RCC 7860 (cell line): ENCODE measurements around the gene EPHB1.
"Not testable (repeated sequence)": the region's sequence is repeated elsewhere in the genome, so short reads cannot be mapped to it uniquely, and the experiment has no call there.

ENCODE experiments used
- DNase-seq: peaks from one replicate; pipeline ENCODE4 v3.0.0-alpha.2; 2015; ENCODE audit warnings: low spot score
- FAIRE-seq: peaks from 2 replicates; lab custom pipeline; 2012; peaks lifted over from hg19 to GRCh38; lab: Jason Lieb, UNC

EPHB1 gene

DNA sequence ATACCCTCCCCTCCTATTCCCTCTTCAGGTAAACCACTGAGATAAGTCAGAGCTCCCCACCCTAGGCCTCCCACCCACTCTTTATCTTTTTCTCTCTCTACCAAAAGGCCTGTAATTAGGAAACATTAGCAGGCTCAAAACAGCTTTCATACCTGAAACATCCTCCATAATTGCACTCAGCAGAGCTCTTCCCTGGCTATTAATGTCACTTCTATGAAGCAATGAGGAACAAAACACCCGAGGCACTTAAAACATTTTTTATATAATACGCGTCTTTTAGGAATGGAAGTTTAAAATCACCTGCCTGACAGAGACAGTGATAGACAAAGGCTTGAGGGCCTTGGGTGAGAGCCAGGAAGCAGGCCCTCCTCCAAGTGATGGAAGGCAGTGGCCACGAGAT, 138.9 kb downstream of the EPHB1 start:
- FAIRE-seq (no peak), DNase-seq (no peak)

DNA sequence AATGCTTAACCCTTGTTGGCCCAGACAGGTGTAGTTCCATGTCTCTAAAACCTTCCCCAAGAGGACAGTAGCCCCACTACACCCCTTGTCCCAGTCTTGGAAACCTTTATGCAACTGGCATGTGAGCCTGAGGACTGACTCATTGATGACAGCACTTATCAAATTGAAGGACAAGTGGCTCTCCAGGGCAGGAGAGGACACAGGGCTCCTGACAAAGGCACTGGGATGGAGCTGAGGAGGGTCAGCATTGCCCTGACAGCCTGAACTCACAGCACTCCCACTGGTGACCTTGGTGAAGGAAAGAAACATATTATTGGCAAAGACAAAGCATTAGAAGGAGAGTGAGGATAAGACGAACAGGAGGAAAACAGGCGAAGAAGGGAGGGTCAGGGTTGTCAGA, 139.9 kb downstream of the EPHB1 start:
- FAIRE-seq = no peak
- DNase-seq = no peak

DNA sequence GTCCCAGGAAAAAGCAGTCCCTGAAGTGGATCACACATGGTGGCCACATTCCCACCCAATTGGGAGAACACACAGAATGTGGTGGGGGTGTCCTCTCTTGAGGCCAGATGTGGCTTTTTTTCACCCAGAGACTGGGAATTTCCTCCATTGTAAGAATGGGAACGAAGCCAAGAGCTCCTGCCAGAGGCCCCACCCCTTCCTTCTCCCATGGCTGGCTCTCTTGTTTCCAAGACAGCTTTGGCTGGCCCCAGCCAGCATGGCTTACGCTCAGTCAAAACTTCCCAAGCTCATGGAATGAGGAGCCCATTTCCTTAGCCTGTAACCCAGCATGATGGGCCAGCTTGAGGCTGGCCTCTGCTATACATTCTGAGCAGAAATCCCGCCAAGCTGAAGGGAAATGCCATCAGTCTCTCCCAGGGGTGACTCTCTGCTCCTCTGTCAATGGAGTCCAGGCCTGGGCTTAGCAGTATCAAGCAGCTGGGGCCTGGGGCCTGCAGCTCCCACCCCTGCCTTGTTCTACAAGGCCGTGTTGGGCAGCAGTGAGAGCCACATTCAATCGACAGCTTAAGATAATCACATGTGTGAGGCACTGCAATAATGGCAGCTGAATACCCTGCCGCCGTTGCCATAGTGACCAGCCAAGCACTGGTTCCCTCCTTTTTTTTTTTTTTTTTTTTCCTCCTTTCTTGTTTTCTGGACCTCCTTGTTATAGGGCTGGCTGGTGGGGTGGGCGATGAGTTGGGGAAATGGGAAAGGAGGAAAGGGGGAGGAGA, 142.4 kb downstream of the EPHB1 start:
- DNase-seq (no peak), FAIRE-seq (no peak)

DNA sequence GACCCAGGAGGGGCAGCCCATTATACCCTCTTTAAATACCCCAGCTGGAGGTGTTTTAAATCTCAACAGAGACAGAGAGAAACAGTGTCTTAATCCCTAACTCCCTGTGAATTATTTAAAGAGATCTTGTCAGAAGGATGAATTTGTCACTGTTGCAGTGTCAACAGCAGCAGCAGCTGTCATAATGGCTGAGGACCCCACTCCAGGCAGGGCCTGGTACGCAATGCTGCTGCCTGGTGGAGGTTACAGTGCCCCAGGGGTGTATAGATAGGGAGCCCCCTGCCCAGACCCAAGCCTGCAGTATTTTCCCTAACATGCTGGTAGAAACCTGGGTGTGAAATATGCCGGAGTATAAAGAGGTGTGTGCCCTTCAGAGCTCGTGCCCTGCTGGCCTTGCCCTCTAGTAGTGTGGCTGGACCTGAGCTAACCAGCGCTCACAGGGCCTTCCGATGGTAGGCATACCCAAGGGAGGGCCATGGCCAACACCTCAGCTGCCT, 143.0 kb downstream of the EPHB1 start:
- no peak for FAIRE-seq
- DNase-seq = no peak

DNA sequence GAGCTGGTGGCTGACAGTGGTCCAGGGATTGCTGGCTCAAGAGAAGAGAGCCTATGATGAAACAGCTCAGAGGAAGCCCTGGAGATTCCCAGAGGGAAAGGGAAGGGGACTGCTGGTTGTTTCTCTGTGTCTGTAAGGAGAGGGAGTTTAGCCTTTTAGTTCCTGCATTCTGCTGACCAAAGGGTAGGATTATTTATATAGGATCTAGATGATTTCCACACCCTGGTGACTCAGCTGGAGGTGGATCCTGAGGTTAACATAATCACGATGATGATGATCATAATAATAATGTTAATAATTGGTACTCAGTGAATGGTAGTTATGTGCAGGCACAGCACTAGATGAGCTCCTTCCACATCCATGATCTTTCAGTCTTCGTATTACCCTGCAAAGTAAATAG, 144.9 kb downstream of the EPHB1 start:
- DNase-seq = no peak
- no peak for FAIRE-seq

DNA sequence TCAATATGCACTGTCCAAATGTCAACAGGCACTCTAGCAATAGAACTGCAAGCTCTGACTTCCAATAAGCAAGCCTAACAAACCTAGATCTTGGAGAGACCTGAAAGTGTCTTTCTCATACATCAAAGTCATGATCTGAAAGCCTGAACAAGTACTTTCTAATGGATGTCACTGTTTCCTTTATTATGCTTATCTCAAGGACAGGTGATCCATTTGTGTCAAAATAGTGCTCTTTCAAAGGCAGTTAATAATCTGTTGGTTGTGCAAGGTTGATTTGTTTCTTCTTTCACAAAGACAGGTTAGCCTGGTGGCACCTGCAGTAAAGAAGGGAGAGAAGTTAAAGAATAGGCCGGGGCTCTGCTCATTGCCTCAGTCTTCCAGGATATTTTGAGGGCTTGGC, 146.8 kb downstream of the EPHB1 start:
- DNase-seq (no peak), FAIRE-seq (no peak)

DNA sequence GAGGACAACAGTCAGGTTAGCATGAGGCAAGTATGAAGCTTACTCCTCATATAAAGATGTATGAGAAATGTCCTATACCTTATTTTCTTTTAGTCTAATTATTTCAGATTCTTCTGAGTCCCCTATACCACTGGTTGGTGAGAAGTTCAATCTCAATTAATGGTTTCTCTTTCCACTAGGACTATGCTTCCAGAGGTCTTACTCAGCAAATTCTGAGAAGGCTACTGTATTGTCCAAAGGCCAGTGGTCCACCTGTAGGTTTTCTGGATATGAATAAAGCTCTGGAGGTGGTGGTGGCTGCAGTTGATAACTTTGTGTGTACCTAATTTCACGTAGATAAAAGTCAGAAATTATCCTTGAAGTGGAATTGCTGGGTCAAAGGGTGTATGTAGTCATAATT, 149.4 kb downstream of the EPHB1 start:
- no peak for DNase-seq
- no peak for FAIRE-seq

DNA sequence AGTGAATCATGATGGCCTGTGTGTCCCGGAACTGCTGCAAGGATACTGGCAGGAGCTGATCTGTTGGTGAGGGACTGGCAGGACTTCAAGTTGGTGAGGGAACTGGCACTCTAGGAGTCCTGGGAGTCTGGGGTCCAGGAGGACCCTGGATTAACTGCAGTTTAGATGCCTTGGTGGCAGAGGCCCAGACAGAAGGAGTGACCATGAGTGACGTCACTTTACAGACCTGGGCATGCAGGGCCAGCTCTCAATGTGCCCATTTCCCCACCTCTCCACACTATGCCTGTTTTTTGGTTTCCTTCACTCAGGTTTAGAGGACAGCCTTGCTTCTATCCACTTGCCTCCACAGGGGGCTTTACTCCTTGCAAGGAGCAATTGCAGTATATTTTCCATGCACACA, 154.1 kb downstream of the EPHB1 start:
- DNase-seq = no peak
- FAIRE-seq = no peak

DNA sequence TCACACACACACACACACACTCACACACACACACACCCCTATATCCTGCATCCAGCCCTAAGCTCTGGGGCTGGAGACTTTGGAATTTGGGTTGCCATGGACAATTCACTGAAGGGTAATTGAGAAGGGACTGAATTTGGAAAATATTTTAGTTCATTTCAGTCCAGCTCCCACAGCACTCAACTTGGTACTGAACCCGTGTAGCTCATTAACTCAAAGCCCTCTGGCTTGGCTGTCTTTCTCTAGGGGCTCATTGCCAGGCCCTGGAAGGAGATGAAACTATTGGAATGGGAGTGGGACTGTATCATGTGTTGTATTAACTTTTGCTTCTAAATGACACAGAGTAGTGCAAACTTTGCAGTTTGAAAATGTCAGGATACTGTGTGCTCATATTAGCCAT, 157.3 kb downstream of the EPHB1 start:
- no peak for FAIRE-seq
- no peak for DNase-seq

DNA sequence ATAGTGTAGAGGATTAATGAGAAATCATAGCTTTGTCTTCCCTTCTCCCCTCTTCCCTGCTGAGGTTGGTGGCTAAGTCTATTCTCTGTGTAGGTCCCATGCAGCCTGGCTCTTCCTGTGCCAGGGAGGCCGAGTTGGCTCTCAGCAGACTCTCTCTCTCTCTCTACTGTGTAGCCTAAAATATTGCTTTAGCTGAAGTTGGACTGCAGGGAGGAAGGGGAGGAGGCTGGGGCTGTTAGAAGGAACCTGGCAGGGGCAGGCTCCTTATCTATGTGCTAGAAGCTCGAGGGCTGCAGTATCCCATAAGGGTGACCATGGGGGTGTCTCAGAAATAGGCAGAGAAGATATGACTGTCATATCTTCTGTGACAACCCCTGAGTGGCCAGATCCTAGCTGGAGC, 160.8 kb downstream of the EPHB1 start:
- FAIRE-seq = no peak
- no peak for DNase-seq

DNA sequence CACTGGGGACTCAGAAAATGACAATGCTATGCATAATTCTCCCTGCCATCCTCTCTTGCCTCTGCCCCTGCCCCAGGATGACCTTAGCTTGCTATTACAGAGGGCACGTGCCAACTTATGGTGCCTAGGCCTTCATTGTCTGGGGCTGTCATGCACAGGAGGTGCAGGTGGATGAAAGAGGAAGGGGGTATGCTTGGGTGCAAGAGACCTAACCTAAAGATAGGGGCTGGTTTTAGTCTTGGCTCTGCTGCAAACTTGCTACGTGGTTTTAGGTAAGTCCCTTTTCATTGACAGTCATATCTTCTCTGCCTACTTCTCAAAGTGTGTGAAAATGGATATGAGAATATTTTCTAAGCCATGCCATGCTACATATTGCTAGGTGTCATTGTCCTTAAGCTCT, 161.3 kb downstream of the EPHB1 start:
- DNase-seq (no peak), FAIRE-seq (no peak)

DNA sequence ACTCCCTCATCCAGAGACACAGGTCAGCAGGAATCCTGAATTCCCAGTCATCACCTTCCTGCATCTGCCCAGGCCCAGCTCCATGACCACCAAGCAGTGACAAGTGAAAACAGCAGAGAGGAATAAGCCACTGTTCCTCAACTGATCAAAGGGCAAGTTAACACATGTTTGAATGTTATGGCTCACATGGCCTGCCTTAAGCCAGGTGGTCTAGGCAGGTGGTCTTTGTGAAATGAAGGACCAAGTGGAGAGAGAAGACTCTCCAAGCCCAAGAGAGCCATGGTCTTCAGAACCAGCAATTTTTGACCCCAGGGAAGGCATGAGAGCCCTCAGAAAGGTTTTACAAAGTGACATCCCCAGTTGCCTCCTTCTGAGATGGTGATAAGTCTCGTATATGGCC, 161.8 kb downstream of the EPHB1 start:
- no peak for DNase-seq
- FAIRE-seq = no peak

DNA sequence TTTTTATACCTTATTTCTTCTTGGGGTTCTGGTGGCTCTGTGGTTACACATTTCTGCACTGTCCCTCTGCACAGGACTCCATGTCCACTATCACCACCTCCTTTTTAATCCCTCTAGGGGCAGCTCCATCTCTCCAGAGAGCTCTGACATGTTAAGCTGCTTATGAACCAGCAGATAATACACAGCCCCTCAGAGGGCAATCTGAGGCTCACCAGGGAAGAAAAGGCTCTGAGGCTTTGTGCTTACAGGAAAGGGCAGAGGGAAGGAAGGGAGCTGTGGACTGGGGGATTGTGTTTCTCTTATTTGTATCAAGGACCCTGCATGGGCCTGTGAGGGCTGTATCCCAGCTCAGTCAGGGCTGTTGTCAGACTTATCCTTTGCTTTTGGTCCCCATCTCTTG, 164.5 kb downstream of the EPHB1 start:
- no peak for FAIRE-seq

DNA sequence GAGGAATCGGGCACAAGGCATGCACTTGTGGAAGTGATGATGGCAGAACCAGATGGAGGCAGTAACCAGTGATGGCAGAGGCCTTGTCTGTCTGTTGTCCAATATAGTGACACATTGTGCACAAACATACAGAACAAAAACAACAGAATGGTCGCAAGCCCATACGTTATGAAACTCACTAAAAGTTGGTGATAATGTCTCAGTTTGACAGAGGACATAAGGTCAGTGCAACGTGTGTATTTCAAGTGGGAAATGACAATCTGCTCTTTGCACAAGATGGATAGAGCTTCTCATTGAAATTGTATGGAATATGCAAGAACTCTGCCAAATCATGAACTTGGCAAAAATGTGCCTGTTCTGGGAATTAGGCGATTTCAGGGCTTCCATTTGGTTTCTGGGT, 169.2 kb downstream of the EPHB1 start:
- FAIRE-seq = no peak

More for the DNA sequence above, 164.5 kb downstream of the EPHB1 start:
- DNase-seq = no peak

DNA sequence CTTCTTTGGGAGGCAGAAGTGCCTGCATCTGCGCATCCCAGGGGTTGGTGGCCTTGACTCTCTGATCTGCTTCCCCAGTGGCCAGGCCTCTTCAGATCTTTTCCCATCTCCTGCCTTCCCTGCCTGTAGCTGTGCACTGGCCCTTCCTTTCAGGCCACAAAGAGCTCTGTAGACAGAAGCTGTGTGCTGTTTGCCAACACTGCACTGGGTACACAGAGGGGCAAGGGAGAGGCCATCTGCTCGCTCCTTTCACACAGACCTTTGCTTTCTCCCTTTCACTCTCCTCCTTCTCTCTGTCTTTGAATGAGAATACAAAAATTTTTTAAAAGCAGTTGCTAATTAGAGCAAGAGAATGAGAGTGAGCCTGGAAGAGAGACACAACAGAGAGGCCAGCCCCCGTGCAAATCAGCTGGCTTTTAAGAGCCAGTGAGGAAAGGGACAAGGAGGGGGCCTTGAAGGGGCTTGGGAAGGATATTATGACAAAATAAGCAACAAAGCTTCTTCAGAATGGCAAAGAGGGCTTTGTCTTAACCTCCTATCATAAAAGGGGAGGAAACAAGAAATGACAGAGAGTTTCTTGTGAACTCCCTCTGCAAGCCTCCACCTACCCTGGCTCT, 170.9 kb downstream of the EPHB1 start:
- DNase-seq (no peak), FAIRE-seq (no peak)

More for the DNA sequence above, 169.2 kb downstream of the EPHB1 start:
- DNase-seq = no peak

DNA sequence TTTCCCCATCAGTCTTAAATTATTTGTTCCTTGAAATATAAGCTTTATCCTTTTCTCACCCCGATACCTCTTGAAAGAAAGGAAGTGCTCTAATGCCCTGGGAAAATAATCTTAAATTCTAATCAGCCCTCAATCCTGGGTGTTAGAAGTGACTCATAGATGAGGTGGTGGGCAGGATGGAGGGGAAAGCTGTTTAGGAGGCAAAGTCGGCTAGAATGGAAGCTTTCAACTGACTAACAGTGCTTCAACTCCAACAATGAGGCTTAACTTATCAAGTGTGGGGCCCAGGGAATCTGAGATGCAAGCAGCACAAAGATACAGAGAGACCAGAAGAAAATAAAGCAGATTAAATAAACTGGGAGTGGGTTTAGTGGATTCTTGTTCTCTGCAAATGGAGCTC, 175.8 kb downstream of the EPHB1 start:
- DNase-seq = no peak
- FAIRE-seq = no peak

DNA sequence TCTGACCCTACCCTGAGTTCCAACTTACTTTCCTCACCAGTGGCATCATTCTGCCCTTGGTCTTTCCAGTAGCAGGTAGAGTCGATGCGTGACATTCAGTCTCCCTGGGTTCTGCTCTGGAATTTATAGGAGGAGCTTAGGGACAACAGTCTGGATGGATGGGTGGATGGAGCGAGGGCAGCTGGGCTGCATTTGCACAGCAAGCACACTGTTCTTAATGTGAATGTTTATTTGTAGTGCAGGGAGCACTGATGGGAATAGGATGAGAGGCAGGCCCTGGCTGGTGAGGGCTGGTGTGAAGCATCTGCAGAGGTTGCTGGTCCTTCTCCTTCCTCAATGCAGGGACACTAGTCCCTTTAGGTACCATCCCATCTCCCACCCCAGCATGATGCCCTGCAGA, 176.2 kb downstream of the EPHB1 start:
- no peak for DNase-seq
- FAIRE-seq = no peak

DNA sequence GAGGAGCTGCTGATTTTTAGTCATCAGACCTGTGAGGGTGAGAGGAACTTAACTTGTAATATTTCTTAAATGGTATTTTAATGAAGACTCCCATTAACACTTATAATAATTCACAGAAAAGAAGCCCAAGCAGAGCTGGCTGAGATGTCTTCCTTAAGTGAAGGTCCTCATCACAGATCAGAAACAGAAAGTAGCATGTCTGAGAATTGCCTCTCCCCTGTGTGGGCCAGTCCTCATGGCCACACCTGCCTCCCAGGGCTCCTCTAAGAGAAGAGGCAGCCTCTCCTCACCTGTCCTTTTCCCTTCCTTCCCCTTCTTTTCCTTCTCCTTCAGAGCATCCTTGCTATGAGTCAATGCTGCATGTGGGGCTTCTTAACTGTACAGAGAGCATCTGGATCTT, 176.8 kb downstream of the EPHB1 start:
- not testable (repeated sequence) for FAIRE-seq, DNase-seq

DNA sequence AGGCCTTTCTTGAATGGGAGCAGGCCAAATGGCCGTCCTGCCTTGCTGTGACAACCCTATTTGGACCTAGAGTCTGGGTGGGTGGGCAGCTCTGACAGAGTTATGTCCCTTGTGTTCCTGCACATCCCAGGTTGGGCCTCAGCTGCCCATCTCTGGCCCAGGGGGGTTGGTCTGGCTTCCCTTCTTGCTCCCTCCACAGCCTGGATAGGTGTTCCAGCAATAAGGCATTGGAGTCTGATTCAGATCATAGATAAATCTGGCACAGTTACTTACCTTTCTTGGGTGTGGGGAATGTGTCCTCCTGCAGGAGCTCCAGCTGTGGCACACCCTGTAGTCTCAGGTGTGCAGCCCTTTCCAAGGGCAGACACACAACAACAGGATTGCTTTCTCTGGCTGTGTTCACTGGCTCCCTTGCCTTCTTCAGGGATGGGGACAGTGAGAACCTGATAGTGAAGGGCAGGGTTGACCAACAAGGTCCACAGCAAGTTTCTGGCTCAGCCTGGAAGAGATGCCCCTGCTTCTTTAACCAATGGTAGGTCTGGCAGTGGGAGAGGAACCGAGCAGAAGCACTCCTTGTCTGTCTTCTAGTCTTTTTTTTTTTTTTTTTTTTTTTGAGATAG, 177.9 kb downstream of the EPHB1 start:
- no peak for FAIRE-seq

DNA sequence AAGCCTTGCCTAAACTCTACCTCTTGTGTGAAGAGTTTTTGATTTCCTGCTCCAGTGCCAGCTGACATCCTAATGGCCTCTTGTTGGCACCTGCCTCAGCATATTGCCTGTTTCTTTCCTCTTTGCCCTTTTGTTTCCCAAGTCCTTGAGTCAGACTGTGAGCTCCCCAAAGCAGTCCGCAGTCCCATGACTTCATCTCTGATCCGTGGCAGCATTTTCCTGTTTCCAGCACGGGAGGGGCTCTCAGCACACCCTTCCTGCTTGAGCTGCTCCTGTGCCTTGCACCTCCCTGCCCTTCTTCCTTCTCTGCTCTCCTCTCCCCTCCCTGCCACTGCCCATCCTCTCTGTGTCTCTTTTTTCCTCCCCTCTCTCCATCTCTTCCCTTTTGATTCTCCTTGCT, 179.6 kb downstream of the EPHB1 start:
- DNase-seq (no peak), FAIRE-seq (no peak)

More for the DNA sequence above, 177.9 kb downstream of the EPHB1 start:
- no peak for DNase-seq

DNA sequence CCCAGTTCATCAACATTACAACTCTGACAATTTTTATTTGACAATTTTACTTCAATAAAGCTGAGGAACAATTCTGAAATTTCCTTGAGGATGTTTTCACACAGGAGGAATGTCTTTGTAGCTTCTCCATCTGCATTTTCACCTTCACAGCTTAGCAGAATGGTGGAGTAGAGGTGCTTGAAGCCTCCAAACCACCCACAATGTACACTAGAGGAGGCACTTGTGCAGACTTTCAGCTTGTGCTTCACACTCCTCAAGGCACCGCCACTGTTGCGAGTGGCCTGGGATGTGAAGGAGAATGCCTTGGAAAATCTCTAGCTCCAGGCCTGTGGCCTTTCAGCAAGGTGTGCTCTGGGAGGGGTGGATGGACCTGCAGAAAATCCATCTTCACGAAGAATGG, 181.9 kb downstream of the EPHB1 start:
- DNase-seq (no peak), FAIRE-seq (no peak)

DNA sequence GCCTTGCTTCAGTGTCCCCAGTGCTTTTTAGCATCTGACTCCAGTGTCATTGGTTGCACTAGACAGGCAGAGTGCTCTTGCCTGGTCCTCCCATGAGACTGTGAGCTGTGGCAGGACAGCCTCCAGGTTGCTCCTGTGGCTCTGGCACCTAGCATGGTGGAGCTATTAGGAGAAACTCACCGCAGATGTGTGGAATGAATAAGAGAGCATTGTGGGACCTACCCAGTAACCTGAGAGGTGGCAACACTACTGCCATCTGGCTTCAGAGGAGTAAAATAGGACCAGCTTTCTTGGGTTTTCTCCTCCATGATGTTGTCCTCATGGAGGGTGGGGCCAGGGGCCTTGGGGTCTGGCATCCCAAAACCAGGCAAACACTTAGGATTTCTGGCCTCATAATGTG, 183.6 kb downstream of the EPHB1 start:
- DNase-seq = no peak
- no peak for FAIRE-seq
